HG03175 (cell line): ENCODE data around the gene CSRNP3.
"Not testable (repeated sequence)": the region's sequence is repeated elsewhere in the genome, so short reads cannot be mapped to it uniquely, and the experiment has no call there.

Experiments
- ATAC-seq: cut with Tn5 transposase; IDR thresholded peaks from one replicate; pipeline ENCODE4 v1.9.1; 2021; ENCODE audit warnings: mild to moderate bottlenecking, moderate library complexity; ENCODE audit not compliant: unreplicated experiment

CSRNP3 gene

DNA sequence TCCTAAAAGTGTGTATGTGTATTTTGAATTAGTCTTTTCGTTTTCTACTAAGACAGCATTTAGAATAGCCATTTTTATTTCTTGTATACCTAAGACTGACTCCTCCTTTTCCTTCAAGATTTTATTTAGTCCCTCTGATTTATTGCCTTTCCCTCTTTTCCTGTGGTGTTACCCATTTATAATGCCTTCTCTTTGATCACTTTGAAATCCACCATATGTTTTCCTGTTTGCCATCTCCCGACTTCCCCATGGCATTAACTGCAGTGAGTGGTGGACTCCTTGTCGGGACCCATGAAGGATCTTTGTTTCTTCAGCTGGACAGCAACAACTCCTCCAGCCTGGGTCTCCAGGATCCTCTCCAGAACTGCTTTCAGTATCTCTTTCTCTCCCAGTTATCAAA, 160.7 kb downstream of the CSRNP3 start:
- ATAC-seq = no peak

DNA sequence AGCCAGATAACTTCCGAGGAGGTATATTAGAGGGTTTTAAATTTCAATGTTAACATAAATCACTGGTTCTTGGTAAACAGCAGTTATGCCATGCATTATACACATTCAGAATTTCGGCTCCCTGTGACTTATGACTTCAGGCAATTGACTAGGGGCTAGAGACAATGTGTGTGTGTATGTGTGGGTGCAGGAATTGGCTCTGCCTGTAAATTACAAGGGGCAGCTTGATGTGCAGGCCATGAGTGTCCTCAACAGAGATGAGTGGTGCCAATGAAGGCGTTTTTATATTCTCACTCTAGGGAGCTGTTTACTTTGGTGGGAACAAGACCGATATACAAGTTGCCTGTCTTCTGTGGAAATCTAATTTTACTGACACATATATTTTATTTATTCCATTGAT, 161.6 kb downstream of the CSRNP3 start:
- ATAC-seq = no peak

GRCh38 chr2:165632594-165632993, 163.1 kb downstream of the CSRNP3 start:
- no peak for ATAC-seq

- no peak for ATAC-seq
Measured at GRCh38 chr2:165633431-165633830, 163.9 kb downstream of the CSRNP3 start.

DNA sequence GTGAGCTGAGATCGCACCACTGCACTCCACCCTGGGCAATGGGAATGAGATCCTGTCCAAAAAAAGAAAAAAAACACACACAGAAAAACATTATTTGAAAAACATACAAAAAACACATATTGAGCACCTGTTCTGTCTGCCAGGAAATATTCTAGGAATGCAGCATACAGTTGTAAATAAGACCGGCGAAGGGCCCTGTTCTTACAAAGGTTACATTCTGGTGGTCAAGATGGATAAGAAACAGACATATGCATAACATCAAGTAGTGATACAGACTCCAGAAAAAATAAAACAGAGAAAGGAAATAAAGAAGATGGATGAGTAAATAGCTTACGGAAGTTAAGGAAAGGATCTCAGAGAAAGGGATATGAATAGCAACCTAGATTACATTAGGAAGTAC, 164.8 kb downstream of the CSRNP3 start:
- no peak for ATAC-seq

DNA sequence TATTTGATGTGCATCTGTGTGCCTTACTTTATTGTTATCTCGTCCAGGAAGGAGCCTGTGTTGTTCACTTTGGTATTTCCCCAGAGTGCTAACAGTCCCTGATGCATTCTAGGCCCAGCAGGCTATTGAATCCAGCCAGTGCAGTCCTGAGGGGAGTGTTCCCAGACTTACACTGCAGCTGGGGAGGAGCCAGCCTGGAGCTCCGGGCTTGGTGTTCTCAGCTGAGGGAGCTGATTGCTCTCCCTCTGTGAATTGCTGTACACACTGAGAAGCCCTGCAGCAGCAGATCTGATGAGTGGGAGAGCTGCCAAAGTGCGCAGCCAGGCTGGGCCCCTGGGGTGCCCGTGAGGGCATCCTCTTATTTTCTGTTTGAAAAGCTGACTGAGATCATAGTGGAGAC, 165.4 kb downstream of the CSRNP3 start:
- ATAC-seq = no peak

DNA sequence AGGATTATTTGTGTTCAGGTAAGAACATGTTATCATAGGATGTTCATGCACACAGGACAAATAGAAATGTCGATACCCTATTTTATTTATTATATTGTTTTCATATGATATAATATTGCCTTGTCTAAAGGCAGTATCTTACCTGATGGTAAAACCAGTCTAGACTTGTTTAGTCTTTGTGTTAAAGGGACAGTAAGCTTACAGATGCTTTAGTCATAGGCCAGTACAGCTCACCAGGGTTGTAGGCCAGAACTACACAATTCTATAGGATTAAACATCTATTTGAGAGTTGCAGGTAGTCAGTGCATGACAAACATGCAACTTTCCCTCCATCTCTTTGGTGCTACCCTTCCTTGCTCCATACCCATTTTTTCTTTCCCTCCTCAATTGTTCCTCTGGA, 166.0 kb downstream of the CSRNP3 start:
- ATAC-seq = no peak

- no peak for ATAC-seq
Measured at GRCh38 chr2:165636959-165637358, 167.5 kb downstream of the CSRNP3 start.

DNA sequence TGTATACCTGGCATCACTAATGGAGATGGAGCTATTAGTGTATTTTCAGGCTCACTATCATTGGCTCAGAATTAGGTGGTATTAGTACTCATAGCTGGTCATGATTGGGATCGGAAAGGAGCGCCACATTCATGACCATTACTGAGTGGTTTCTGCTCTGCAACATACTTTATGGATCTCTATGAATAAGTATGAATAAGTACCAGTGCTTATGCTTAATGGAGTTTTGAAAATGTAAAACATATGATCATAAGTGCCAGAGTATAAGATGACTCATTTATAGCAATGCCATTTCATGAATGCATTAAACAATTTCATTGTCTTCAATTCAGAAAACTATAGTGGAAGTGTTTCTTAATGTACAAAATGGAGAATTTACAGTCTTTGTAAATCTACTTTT, 167.9 kb downstream of the CSRNP3 start:
- no peak for ATAC-seq

GRCh38 chr2:165639504-165639903, 170.0 kb downstream of the CSRNP3 start:
- ATAC-seq = no peak

DNA sequence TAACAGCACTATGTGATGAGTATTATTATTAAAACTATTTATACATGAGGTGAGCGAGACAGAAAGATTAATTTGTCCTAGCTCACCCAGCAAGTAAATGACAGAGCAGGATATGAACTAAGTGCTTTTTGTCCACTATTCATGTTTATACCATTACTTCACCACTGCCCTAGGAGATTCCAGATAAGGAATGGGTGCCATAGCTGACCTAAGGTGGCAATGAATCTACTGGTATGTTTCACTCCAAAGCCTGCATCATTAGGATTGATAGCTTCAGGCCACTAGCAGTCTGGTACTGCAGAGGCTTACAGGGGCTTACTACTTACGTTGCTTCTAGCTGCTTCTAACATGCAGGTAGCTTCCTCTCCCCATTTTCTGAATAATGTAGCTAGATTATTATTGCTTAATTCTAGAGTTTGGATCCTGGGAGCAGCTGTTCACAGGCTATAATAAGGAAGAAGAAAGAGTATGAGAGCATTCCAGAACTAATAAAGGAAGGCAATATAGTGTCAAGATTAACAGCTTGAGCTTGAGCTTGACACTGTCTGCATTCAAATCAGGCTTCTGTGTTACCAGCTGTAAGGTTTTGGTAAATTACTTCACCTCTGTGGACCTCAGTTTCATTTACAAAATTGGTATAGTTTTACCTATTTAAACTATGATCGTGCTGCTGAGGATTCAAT, 170.9 kb downstream of the CSRNP3 start:
- ATAC-seq = no peak

- ATAC-seq = no peak
Measured at GRCh38 chr2:165645930-165646831, 176.7 kb downstream of the CSRNP3 start.

DNA sequence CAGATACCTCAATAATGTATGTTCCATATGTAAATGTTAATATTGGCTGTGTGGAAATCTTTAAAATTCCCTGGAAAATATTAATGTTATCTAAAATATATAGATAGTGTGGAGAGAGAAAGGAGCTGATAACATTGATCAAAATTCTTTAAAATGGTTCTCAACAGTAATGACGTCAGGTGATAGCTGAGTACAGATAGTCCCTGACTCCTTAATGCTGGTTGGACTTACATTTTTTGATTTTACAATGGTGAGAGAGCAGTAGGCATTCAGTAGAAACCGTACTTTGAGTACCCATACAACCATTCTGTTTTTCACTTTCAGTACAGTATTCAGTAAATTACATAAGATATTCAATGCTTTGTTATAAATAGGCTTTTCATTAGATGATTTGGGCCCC, 177.9 kb downstream of the CSRNP3 start:
- ATAC-seq = no peak

DNA sequence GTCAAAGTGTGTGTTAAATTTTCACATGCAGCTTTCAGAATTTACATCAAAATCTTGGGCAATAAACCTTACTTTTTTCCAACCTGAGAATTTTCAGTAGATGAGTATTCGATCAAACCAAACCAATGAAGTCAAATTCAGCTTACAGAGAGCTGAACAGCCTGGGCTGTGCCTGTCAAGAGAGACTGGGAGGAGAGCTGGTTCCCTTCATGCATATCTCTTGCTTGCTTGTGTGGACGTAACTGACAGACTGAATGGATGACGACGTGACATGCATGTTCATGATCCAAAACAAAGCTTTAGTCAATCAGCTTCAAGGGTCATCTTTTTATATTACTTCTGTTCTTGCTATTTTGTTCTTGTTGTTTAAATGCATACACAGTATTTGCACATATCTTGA, 179.3 kb downstream of the CSRNP3 start:
- ATAC-seq = no peak

- ATAC-seq = no peak
Measured at GRCh38 chr2:165651233-165651632, 181.7 kb downstream of the CSRNP3 start.

- no peak for ATAC-seq
Measured at GRCh38 chr2:165655661-165656060, 186.2 kb downstream of the CSRNP3 start.

DNA sequence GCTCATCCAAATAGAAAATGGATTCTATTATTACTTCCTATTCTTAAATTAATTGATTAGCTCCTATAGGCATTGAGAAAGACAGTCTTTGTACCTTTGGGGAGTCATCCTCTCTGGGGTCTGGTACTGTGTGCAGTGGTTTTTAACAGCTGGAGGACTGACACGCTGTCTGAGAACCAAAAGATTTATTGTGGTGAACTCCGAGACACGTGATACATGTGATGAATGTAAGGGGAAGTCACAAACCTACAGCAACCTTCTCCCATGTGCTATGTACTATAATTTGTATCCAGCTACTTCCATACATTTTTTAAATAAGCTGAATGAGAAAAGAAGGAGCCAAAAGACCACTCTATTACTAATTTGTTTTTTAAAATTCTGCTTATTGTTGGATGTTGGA, 190.9 kb downstream of the CSRNP3 start:
- peak; percentile 64 for ATAC-seq

GRCh38 chr2:165662720-165663119, 193.2 kb downstream of the CSRNP3 start:
- ATAC-seq = no peak

GRCh38 chr2:165665614-165666013, 196.1 kb downstream of the CSRNP3 start:
- no peak for ATAC-seq

- not testable (repeated sequence) for ATAC-seq
Measured at GRCh38 chr2:165666073-165666472, 196.6 kb downstream of the CSRNP3 start.

GRCh38 chr2:165666605-165667004, 197.1 kb downstream of the CSRNP3 start:
- ATAC-seq = no peak

DNA sequence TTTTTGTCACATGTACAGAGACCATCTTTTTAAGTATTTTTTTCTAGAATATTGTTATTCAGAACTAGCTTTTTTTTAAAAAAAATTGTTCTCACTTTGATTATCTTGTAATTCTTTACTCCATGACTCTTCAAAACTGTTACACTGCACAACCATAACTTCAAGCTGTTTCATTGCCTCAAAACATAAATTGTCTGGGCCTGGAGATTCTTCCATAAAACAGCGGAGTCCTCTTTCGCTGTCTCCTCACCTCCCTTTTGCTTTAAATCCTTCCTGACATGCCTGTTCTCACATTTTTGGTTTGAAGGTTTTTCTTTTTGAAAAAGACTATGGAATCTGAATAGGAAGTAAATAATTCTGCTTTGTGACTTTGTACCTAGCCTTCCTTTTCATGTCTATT, 197.9 kb downstream of the CSRNP3 start:
- ATAC-seq = no peak
